PC-9 (cell line): ENCODE results near the gene NDST1.

Experiments
- CTCF ChIP-seq: fragments of 200-600 bp; sonication (generic); conservative IDR thresholded peaks from 2 replicates; pipeline ENCODE4 v1.6.1; 2017; ENCODE audit warnings: mixed run types, antibody characterized with exemption, mild to moderate bottlenecking, moderate library complexity
- EZH2 ChIP-seq: fragments of 200-600 bp; sonication (generic); IDR thresholded peaks from 2 replicates; pipeline ENCODE4 v1.8.0; 2017; ENCODE audit warnings: antibody characterized with exemption, low read depth

- no peak for TF ChIP-seq CTCF
- no peak for TF ChIP-seq EZH2
Observed at GRCh38 chr5:150556859-150557508, 49.1 kb downstream of the NDST1 start.
